Stimulated activated CD8-positive, alpha-beta memory T cell treated with anti-CD3 and anti-CD28 coated beads, Interleukin-15, amount 100 ng/mL, for 48 hours (primary cell): ENCODE measurements around the gene BAG3.

ENCODE experiments used
- DNase-seq, 2 donors: peaks; one replicate each; pipeline ENCODE4 v3.0.0-alpha.2; 2020; ENCODE audit warnings: low read depth in 2 of 2

The BAG3 gene

GRCh38 chr10:119667562-119668328, 16.6 kb downstream of the BAG3 start:
- DNase-seq, result no peak

GRCh38 chr10:119668461-119668860, 17.3 kb downstream of the BAG3 start:
- DNase-seq, result no peak

DNA sequence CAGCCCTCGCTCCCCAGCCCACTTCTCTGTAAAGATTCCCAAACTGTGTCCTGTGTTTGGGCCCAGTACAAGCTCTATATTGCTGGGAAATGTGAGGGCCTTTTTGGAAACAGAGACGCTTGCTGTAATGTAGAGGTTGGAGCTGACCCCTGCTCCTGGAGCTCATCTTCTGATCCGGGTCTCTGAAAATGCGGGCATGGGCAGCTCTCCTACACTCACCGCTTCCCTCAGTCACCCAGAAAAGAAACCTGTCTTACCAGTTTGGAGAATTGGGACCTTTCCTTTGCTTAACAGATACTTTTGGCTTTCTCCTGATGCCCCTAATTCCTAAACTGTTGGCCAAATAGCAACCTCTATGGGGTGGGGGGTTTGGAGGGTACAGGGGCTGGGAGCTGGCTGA, 18.2 kb downstream of the BAG3 start:
- no peak for DNase-seq

- DNase-seq, result no peak
These were observed 18.9 kb downstream of the BAG3 start for GRCh38 chr10:119669975-119670640.

DNA sequence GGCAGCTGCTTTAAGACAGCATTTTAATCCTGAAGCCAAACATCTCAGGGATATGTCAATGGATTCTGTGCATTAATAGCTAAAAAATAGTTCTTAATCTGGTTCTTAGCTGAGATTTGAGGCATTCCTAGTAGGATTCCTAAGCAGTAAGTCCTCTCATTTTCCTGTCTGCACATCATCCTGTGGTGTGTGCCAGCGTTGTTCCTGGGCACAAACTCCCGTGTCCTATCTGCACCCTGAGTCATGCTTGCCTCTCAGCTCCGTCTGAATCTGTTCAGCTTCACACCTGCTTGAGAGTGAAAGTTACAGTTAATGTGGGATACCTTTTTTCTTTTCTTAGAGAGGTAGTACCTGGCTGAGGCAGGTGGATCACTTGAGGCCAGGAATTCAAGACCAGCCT, 19.5 kb downstream of the BAG3 start:
- DNase-seq, result no peak

DNA sequence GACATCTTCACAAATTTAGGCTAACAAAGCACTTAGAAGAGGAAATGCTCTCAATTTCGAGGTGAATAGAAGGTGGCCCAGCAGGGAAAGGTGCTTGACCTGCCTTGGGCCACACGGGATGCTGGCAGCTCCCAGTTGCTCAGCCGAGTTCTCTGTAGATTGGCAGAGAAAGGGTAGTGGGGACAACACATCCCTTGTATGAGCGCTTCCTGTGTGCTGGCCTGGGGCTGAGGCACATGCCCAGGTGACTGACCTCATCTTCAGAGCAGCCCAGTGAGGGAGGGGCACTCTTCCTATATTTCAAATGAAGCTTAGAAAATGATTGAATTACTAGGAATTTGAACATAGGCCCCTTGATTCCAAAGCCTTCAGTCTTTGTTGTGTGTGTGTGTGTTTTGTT, 20.2 kb downstream of the BAG3 start:
- DNase-seq, result no peak

DNA sequence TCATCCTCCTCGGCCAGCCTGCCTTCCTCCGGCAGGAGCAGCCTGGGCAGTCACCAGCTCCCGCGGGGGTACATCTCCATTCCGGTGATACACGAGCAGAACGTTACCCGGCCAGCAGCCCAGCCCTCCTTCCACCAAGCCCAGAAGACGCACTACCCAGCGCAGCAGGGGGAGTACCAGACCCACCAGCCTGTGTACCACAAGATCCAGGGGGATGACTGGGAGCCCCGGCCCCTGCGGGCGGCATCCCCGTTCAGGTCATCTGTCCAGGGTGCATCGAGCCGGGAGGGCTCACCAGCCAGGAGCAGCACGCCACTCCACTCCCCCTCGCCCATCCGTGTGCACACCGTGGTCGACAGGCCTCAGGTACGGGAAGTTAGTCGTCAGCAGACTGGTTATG, 21.1 kb downstream of the BAG3 start:
- DNase-seq, result no peak

DNA sequence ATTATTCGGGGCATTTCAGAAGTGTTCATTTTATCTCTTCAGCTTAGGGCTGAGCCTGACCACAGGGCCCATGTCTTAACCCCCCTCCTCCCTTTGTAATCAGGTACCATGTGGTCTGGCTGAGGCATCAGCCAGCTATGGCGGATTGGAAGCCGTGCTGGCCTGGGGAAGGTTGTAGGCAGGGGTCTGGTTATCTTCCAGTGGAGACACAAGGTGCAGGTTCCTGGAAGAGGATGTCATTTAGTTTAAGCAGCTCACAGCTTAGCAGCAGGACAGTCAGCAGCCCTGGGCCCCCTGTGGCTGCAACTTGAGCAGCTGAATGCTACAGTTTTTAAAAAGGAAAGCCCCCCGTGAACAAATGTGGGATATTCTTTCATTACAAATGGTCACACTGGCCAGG, 22.1 kb downstream of the BAG3 start:
- DNase-seq, result no peak

DNA sequence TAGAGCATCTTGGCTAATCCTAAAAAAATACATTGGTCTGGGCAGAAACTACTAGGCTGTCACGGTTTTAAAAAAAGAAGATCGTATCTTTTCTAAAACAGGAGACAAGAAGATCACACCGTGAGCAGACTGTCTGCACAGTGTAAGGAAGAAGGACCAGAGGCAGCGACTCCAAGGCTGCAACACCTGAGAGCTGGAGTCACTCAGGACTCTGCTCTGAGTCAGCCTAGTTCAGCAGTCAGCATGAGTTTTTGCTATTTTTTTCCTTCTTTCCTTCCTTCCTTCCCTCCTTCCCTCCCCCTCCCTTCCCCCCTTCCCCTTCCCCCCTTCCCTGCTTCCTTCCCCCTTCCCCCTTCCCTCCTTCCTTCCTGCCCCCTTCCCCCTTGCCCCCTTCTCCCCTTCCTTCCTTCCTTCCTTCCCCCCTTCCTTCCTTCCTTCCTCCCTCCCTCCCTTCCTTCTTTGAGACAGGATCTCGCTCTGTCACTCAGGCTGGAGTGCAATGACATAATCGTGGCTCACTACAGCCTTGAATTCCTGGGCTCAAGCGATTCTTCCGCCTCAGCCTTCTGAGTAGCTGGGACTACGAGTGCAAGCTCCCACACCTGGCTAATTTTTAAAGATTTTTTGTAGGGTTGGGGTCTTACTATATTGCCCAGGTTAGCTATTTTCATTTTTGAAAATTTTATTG, 24.4 kb downstream of the BAG3 start:
- DNase-seq, result no peak

- no peak for DNase-seq
These were observed 25.9 kb downstream of the BAG3 start for GRCh38 chr10:119677126-119677525.

- DNase-seq, result no peak
These were observed 26.9 kb downstream of the BAG3 start for GRCh38 chr10:119677904-119678755.

GRCh38 chr10:119679480-119679829, 28.3 kb downstream of the BAG3 start:
- DNase-seq, result no peak

GRCh38 chr10:119680050-119680449, 28.9 kb downstream of the BAG3 start:
- DNase-seq, result no peak

- DNase-seq, result no peak
These were observed 29.5 kb downstream of the BAG3 start for GRCh38 chr10:119680650-119681081.

GRCh38 chr10:119686465-119687191, 35.4 kb downstream of the BAG3 start:
- peak; percentile 74 for DNase-seq

- DNase-seq, result no peak
These were observed 36.2 kb downstream of the BAG3 start for GRCh38 chr10:119687192-119688032.

GRCh38 chr10:119688033-119688508, 36.9 kb downstream of the BAG3 start:
- no peak for DNase-seq

- DNase-seq, result no peak
These were observed 37.9 kb downstream of the BAG3 start for GRCh38 chr10:119689016-119689580.

DNA sequence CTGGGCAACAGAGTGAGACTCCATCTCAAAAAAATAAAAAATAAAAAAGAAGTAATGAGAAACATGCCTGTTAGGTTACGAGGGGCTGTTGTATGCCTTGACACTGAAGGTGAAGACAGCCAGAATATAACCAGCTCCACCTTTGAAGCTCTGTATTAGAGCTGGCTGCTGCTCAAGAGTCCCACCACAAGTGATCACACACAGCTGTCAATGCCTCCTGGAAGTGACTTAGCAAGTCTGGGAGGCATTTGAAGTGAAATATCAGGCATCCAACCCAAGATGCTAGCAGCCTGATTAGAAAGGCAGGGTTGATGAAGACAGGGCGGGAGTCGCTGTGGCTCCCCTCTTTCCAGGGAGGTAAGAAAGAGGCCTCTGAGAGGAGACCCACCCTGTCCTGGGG, 40.5 kb downstream of the BAG3 start:
- no peak for DNase-seq
